Muscle of leg (tissue), 11 donors: ENCODE results near the gene SMIM20. TPM values are rescaled to one million over a fixed set of nuclear protein-coding genes. Genes with fewer than 3 reads are reported as not detected.
A peak's percentile ranks its signal among the peaks of the same experiment; 100 is the strongest.

ENCODE experiments used
- DNase-seq: peaks from one replicate; pipeline ENCODE4 v3.0.0; 2013
- H3K27ac ChIP-seq: one replicate; pipeline ENCODE4 v1.5.1; 2013; ENCODE audit warnings: mild to moderate bottlenecking, low read length, control low read depth
- H3K27me3 ChIP-seq: one replicate; pipeline ENCODE4 v1.6.1; 2013; ENCODE audit warnings: low read length; ENCODE audit not compliant: control insufficient read depth, insufficient read depth
- H3K36me3 ChIP-seq: one replicate; pipeline ENCODE4 v1.6.1; 2013; ENCODE audit warnings: low read length; ENCODE audit not compliant: control insufficient read depth, insufficient read depth
- H3K4me1 ChIP-seq: one replicate; pipeline ENCODE4 v1.6.1; 2013; ENCODE audit warnings: low read length; ENCODE audit not compliant: control insufficient read depth, insufficient read depth
- H3K4me3 ChIP-seq: one replicate; pipeline ENCODE4 v1.5.1; 2013; ENCODE audit warnings: low read length, control low read depth
- H3K9me3 ChIP-seq: replicated peaks from 2 replicates; pipeline ENCODE4 v1.6.1; 2013; ENCODE audit warnings: low read depth, low read length; ENCODE audit not compliant: control insufficient read depth
- WGBS: methylation state at CpG from one replicate; pipeline ENCODE4 v1.1.5; 2013; ENCODE audit warnings: missing lambda C conversion rate; ENCODE audit not compliant: insufficient coverage; 5-methylcytosine and 5-hydroxymethylcytosine counted together
- polyA plus RNA-seq, 8 donors: library from polyadenylated mRNA; unstranded; fragments of 120-200 nt; gene quantifications; one replicate each; pipeline versions ENCODE4 v1.2.1 to v1.2.3, GENCODE V29; 2013; ENCODE audit warnings: inconsistent platforms in 1 of 8, low replicate concordance in 1 of 8; ENCODE audit not compliant: insufficient read length in 8 of 8, insufficient read depth in 1 of 8
- total RNA-seq: library from RNA; stranded (reverse); fragments of 120-200 nt; gene quantifications from one replicate; pipeline ENCODE4 v1.2.4, GENCODE V29; 2013

The SMIM20 gene
- total and polyA plus RNA-seq, 9 donors: 34.8 to 52.6 (median 44.4) TPM

DNA sequence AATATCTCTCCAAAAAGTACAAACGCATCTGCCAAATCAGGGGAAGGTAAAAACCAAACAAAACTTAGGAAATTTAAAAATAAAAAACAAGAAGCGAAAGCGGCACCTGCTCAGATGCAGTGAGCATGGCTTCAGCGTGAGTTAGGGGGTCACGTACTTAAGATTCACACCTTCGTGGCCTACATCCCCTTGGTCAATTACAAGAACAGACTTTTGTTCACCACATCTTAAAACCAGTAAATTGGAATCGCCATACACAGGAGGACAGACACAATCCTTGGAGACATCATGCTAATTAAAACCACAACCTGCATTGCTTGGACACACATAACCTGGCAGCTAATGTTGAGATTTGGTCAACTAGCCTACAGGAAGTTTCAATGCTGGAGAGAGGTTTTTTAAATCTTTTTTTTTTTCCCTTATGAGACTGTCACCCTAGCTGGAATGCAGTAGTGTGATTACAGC is 38.7 kb upstream of the SMIM20 start:
- Histone ChIP-seq H3K27me3 (no peaks in the 10 kb centered on the region), H3K4me1 (peaks cover 3% of the 10 kb centered on the region), H3K4me3 (no peak overlapping the region), H3K36me3 (no peaks in the 10 kb centered on the region), H3K9me3 (no peaks in the 10 kb centered on the region), H3K27ac (no peak overlapping the region)
- WGBS: no CpG with 5 or more reads among the region's 7 CpGs
- DNase-seq: no peak

DNA sequence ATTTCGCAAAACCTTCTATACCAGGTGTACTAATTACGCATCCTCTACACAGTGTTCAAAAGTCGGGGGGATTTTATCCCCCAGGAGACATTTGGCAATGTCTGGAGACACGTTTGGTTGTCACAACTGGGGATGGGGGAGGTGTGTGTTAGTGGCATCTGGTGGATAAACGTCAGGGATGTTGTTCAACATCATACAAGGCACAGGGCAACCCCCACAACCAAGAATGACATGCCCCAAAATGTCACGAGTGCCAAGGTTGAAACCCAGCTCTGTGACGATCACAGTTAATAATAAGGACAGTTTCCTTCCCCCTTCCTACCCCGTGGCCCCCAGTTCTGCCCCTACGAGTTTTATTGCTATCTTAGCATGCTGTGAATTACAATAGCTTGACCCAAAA is 35.3 kb upstream of the SMIM20 start:
- Histone ChIP-seq H3K27me3 (no peaks in the 10 kb centered on the region), H3K36me3 (no peaks in the 10 kb centered on the region), H3K4me1 (peaks cover 5% of the 10 kb centered on the region), H3K4me3 (no peak overlapping the region), H3K27ac (no peak overlapping the region), H3K9me3 (no peaks in the 10 kb centered on the region)
- no peak for DNase-seq
- no CpG with 5 or more reads among the region's 9 CpGs for WGBS

DNA sequence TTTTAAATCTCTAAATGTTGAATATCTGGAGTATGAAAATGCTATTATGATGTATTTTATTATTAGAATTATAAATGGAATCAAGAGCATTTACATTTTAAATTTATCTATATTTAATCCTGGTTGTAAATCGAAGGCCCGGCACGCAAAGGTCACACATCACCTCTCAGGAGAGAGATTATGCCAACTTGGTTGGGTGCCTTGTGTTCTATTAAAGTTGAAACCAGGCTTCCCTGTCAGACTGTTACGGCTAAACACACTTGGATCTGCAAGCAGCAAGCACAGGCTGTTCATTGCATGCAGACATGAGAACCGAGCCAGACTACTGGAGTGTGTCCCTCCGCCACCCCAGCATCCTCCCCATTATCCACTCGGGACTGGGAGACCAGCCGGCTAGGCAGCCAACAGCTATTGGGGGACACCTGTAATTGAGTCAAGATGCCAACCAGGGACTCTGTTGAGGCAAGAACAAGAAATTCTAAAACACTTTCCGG is 34.9 kb upstream of the SMIM20 start:
- H3K27me3 ChIP-seq: no peaks in the 10 kb centered on the region

DNA sequence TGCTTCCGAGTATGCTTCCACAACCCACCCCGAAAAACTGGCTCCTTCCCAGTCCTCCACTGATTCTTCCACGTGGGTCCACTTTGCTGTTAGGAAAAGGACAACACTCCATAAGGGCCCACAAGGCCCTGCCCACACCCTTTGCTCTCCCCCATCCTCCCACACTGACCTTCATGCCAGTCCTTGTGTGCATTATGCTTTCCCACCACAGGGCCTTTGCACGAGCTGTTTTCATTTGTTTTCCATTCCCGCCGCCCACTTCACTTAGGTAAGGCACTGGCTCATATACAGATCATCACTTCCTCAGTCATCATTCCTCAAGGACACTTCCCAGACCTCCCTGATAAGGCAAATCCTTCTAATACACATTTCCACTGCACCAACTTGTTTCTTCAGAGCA is 34.4 kb upstream of the SMIM20 start:
- 93% methylated on average over 6 of the region's 6 CpGs for WGBS
- H3K9me3 ChIP-seq: no peaks in the 10 kb centered on the region
- no peaks in the 10 kb centered on the region for H3K36me3 ChIP-seq
- peaks cover 5% of the 10 kb centered on the region for H3K4me1 ChIP-seq
- no peak overlapping the region for H3K4me3 ChIP-seq
- no peaks in the 10 kb centered on the region for H3K27me3 ChIP-seq
- H3K27ac ChIP-seq: no peak overlapping the region
- DNase-seq: no peak

More for the DNA sequence above, 34.9 kb upstream of the SMIM20 start:
- H3K36me3 ChIP-seq: no peaks in the 10 kb centered on the region
- H3K4me3 ChIP-seq: no peak overlapping the region
- no peak overlapping the region for H3K27ac ChIP-seq
- peaks cover 5% of the 10 kb centered on the region for H3K4me1 ChIP-seq
- no peak for DNase-seq
- 62% methylated on average over 6 of the region's 9 CpGs for WGBS
- H3K9me3 ChIP-seq: no peaks in the 10 kb centered on the region

DNA sequence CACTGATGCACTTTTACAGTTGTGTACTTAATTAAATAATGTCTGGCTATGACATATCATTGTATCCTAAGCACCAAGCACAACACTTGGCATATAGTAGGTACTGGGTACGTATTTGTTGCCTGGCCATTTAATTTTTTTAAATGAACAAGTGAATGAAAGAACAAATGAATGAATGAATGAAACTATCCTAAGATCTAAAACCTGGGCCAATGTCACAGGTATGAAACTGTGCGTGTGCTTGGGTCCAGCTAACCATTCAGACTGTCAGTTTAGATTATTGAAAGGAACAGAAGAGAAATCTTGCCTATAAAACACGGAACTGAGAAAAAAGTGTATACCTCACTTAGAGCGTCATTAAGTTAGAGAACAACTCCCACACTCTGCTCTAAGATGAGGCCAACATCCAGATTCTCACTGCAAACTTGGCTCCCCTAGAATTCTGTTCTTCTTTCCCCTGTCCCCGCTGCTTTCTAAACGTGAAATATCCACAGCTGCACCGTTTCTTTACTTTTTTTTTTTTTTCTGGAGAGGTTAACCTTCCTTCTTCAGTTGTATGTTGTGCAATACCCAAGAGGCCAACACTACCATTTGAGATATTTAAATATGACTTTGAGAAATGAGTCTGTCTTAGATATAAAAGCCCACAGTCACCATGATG is 33.9 kb upstream of the SMIM20 start:
- Histone ChIP-seq H3K27ac (peak overlapping the region; percentile 43), H3K4me1 (peaks cover 5% of the 10 kb centered on the region), H3K9me3 (no peaks in the 10 kb centered on the region), H3K4me3 (no peak overlapping the region), H3K36me3 (no peaks in the 10 kb centered on the region), H3K27me3 (no peaks in the 10 kb centered on the region)
- DNase-seq: peak; percentile 87
- 27% methylated on average over 2 of the region's 7 CpGs for WGBS

DNA sequence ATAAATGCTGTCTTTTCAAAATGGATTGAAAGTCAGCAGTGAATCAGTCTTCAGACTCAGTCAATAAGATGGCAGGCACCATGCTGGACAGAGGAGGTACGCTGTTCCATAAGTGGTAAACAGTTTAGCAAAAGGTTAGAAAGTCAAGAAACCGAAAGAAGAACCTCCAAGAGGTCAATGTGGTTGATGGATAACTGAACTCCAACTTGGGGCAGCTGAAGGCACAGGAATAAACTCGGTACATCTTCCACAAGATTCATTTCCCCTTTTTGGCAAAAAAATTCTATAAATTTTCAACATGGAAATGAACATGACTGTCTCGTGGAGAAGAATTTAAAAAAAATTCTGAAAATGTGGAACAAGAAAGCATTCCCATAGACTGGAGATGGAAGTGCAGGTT is 32.8 kb upstream of the SMIM20 start:
- Histone ChIP-seq H3K4me1 (peaks cover 5% of the 10 kb centered on the region), H3K4me3 (no peak overlapping the region), H3K27me3 (no peaks in the 10 kb centered on the region), H3K27ac (no peak overlapping the region), H3K36me3 (no peaks in the 10 kb centered on the region), H3K9me3 (no peaks in the 10 kb centered on the region)
- no CpG with 5 or more reads among the region's 4 CpGs for WGBS
- peak; percentile 31 for DNase-seq

DNA sequence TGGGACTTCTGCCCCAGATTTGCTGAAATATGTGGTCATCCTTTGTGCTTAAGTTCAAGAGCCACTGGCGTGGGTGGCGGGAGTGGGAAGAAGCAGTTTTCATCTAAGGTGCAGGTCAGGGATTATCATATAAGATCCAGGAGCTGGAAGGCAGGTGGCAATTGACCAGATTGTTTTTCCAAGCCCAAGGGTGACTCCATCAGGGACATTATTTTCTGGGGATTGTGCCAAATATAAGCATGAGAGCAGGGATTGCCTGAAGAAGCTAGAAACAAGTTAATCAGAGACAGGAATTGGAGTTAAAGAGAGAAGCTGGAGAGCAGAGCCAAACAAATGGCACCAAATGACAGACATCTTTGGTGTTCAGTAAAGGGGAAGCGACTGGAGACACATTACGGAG is 31.8 kb upstream of the SMIM20 start:
- WGBS: 64% methylated on average over 4 of the region's 4 CpGs
- no peaks in the 10 kb centered on the region for H3K27me3 ChIP-seq
- no peaks in the 10 kb centered on the region for H3K36me3 ChIP-seq
- no peak overlapping the region for H3K4me3 ChIP-seq
- no peaks in the 10 kb centered on the region for H3K9me3 ChIP-seq
- peaks cover 5% of the 10 kb centered on the region for H3K4me1 ChIP-seq
- no peak for DNase-seq
- no peak overlapping the region for H3K27ac ChIP-seq

DNA sequence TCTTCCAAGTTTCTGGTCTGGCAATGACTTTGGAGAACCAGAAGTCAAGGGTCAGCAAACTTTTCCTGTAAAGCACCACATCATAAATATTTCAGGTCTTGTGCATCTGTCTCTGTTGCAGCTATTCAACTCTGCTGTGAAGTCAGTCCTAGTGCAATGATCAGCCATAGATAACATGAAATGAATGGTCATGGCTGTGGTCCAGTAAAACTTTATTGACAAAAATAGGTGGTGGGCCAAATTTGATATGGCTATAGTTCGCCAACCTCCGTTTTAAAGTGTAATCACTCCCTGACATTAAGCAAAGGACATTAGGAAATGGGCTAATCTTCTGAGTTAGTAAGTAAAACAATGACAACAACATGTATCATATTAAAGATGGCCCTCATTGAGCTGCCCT is 30.5 kb upstream of the SMIM20 start:
- Histone ChIP-seq H3K4me1 (peaks cover 5% of the 10 kb centered on the region), H3K27ac (no peak overlapping the region), H3K27me3 (no peaks in the 10 kb centered on the region), H3K9me3 (no peaks in the 10 kb centered on the region), H3K36me3 (no peaks in the 10 kb centered on the region), H3K4me3 (no peak overlapping the region)
- DNase-seq: no peak
- WGBS: no CpG with 5 or more reads among the region's 2 CpGs

DNA sequence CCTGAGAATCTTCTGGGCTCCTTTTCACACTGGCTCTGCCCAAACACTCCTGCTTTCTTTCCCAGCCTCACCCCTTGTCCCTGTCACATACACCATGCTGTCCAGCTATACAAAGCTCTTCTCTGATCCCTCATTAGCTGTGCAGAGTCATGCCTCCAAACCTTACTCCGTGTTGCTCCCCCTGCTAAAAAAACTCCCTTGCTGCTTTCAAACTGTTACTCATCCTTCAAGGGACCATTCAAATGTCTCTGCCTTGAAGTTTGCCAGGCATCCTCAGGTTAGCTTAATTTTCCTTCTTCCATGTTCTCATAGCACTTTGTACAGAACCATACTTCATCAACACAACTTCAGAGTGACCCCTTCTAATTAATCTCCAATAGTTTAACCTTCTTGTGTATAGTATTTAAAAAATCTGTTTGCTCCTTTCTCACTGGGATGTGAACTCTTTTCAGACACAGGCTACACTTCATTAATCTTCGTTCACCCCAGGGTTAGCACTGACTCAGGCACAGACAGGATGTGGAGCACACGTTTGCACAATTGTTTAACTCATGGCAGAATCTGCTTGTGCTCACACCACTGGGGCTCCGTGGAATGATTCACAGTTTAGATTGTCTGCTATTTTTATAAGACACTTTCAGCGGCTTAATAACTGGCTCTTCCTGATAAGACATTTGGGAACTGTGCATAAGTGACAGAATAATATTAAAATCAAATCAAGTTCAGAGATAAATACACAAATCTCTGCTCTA is 29.8 kb upstream of the SMIM20 start:
- no peak for DNase-seq
- H3K27me3 ChIP-seq: no peaks in the 10 kb centered on the region
- H3K36me3 ChIP-seq: no peaks in the 10 kb centered on the region
- H3K27ac ChIP-seq: no peak overlapping the region
- H3K4me1 ChIP-seq: peaks cover 5% of the 10 kb centered on the region
- no peak overlapping the region for H3K4me3 ChIP-seq
- H3K9me3 ChIP-seq: no peaks in the 10 kb centered on the region
- 25% methylated on average over 3 of the region's 5 CpGs for WGBS

DNA sequence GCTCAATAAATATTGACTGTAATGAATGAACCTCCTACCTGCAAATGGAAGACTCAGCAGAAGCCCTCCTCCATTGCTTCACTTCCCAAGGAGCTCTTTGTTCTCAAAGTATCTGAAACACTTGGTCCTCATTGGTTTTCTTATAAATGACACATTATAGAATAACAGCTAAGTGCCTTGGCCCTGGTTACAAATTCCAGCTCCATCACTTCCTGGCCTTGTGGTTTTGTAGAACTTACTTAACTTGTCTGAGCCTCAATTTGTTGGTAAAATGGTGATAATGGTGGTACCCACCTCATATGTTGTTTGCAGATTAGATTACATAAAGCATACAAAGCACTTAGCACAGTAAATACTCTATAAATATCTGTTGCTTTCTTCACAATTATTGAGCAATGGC is 25.2 kb upstream of the SMIM20 start:
- Histone ChIP-seq H3K9me3 (no peaks in the 10 kb centered on the region), H3K36me3 (no peaks in the 10 kb centered on the region), H3K27ac (no peak overlapping the region), H3K4me3 (no peak overlapping the region), H3K27me3 (no peaks in the 10 kb centered on the region), H3K4me1 (peaks cover 13% of the 10 kb centered on the region)
- no peak for DNase-seq
